Suprapubic skin (tissue), 3 donors: ENCODE data around the gene LAP3.

ENCODE experiments used
- CTCF ChIP-seq, 2 donors: fragments of 200-600 bp in 1 of 2; fragments of 450-650 bp in 1 of 2; sonication (generic) in 1 of 2; IDR thresholded peaks; one replicate each; pipeline ENCODE4 v1.5.1; 2016 to 2019; ENCODE audit warnings: antibody characterized with exemption in 2 of 2, mild to moderate bottlenecking in 1 of 2, moderate library complexity in 1 of 2
- EP300 ChIP-seq: sonication (generic); formaldehyde crosslinking; IDR thresholded peaks from one replicate; pipeline ENCODE4 v1.6.1; 2017; ENCODE audit warnings: antibody characterized with exemption

GRCh38 chr4:17556498-17556897, 20.5 kb upstream of the LAP3 start:
- TF ChIP-seq CTCF (IDR thresholded peaks at IDR 0.05) (no peak), EP300 (no peak)
